ENCODE data around the gene ZNF536. TPM values are rescaled to one million over a fixed set of nuclear protein-coding genes. Genes with fewer than 3 reads are reported as not detected.

The ZNF536 gene
- total RNA-seq, 1 experiment from 2014 or later = not detected

GRCh38 chr19:30519607-30520205 is 147.5 kb downstream of the ZNF536 start:
- H3K9me2 ChIP-seq (replicated peaks; ENCODE audit: low read length) = no peaks in the 10 kb centered on the region
- H3F3A ChIP-seq (ENCODE audit: low read length, unreplicated experiment) = no peaks in the 10 kb centered on the region
- intact Hi-C loops (cut with micrococcal nuclease) = no loop called here
- no peak overlapping the region for H3K27ac ChIP-seq (ENCODE audit: low read length)
- no TSS peak for BruUV-seq (replicated peaks)
- H3K9me3 ChIP-seq (ENCODE audit: low read length) = no peaks in the 10 kb centered on the region
- H3K4me1 ChIP-seq (ENCODE audit: insufficient read depth, low read length) = no peaks in the 10 kb centered on the region
- H3K4me3 ChIP-seq (ENCODE audit: low read length) = no peak overlapping the region
- H2AFZ ChIP-seq (ENCODE audit: low read length) = no peak overlapping the region
- no peak overlapping the region for H3K4me2 ChIP-seq (ENCODE audit: low read length)
- DNase-seq = no peak
- no peaks in the 10 kb centered on the region for H3K27me3 ChIP-seq (ENCODE audit: low read length)
- TF ChIP-seq CTCF (conservative IDR thresholded peaks at IDR 0.05; ENCODE audit: low read depth, low read length) (no peak), EZH2 (IDR thresholded peaks at IDR 0.05; ENCODE audit: low read length, unreplicated experiment) (no peak), EZH2phosphoT487 (IDR thresholded peaks at IDR 0.05; ENCODE audit: borderline replicate concordance, low read length) (no peak)
- ChIA-PET POLR2A (ENCODE audit: unreplicated experiment) (no interaction called here), CTCF (interaction anchor here (0.5 kb wide), 1 partner anchor 309 kb away, joined by 4 read pairs; no protein-coding TSS in a partner anchor)
- no peaks in the 10 kb centered on the region for H3K79me2 ChIP-seq (ENCODE audit: low read length)
- no peaks in the 10 kb centered on the region for H3K36me3 ChIP-seq (ENCODE audit: low read depth, low read length)
- no peak overlapping the region for H3K9ac ChIP-seq (ENCODE audit: low read length)
- no peak for ATAC-seq
- H4K20me1 ChIP-seq (ENCODE audit: low read length) = no peaks in the 10 kb centered on the region

- H3F3A ChIP-seq (ENCODE audit: low read length, unreplicated experiment) = no peaks in the 10 kb centered on the region
- H3K36me3 ChIP-seq (ENCODE audit: low read depth, low read length) = no peaks in the 10 kb centered on the region
- no peak overlapping the region for H2AFZ ChIP-seq (ENCODE audit: low read length)
- BruUV-seq (replicated peaks) = no TSS peak
- no peak overlapping the region for H3K9ac ChIP-seq (ENCODE audit: low read length)
- H3K27me3 ChIP-seq (ENCODE audit: low read length) = no peaks in the 10 kb centered on the region
- TF ChIP-seq CTCF (conservative IDR thresholded peaks at IDR 0.05; ENCODE audit: low read depth, low read length) = no peak
- no peak for TF ChIP-seq EZH2 (IDR thresholded peaks at IDR 0.05; ENCODE audit: low read length, unreplicated experiment)
- TF ChIP-seq EZH2phosphoT487 (IDR thresholded peaks at IDR 0.05; ENCODE audit: borderline replicate concordance, low read length) = no peak
- H3K4me3 ChIP-seq (ENCODE audit: low read length) = no peak overlapping the region
- H3K27ac ChIP-seq (ENCODE audit: low read length) = no peak overlapping the region
- no peaks in the 10 kb centered on the region for H3K9me3 ChIP-seq (ENCODE audit: low read length)
- CTCF ChIA-PET = no interaction called here
- no peak overlapping the region for H3K4me2 ChIP-seq (ENCODE audit: low read length)
- no peak for DNase-seq
- intact Hi-C loops (cut with micrococcal nuclease) = no loop called here
- H3K4me1 ChIP-seq (ENCODE audit: insufficient read depth, low read length) = no peaks in the 10 kb centered on the region
- H3K79me2 ChIP-seq (ENCODE audit: low read length) = no peaks in the 10 kb centered on the region
- H3K9me2 ChIP-seq (replicated peaks; ENCODE audit: low read length) = no peaks in the 10 kb centered on the region
- no peak for ATAC-seq
- no peaks in the 10 kb centered on the region for H4K20me1 ChIP-seq (ENCODE audit: low read length)
- POLR2A ChIA-PET (ENCODE audit: unreplicated experiment) = no interaction called here
Observed at GRCh38 chr19:30520735-30521479, 148.7 kb downstream of the ZNF536 start.

GRCh38 chr19:30521937-30522336 is 149.8 kb downstream of the ZNF536 start:
- DNase-seq (no peak), ATAC-seq (no peak)
- TF ChIP-seq EZH2phosphoT487 (IDR thresholded peaks at IDR 0.05; ENCODE audit: borderline replicate concordance, low read length) (no peak), CTCF (conservative IDR thresholded peaks at IDR 0.05; ENCODE audit: low read depth, low read length) (no peak), EZH2 (IDR thresholded peaks at IDR 0.05; ENCODE audit: low read length, unreplicated experiment) (no peak)
- ChIA-PET CTCF (no interaction called here), POLR2A (ENCODE audit: unreplicated experiment) (no interaction called here)
- Histone ChIP-seq H3K9me3 (ENCODE audit: low read length) (no peaks in the 10 kb centered on the region), H3K79me2 (ENCODE audit: low read length) (no peaks in the 10 kb centered on the region), H3K4me3 (ENCODE audit: low read length) (no peak overlapping the region), H3K36me3 (ENCODE audit: low read depth, low read length) (no peaks in the 10 kb centered on the region), H3K4me1 (ENCODE audit: insufficient read depth, low read length) (no peaks in the 10 kb centered on the region), H3F3A (ENCODE audit: low read length, unreplicated experiment) (no peaks in the 10 kb centered on the region), H3K27me3 (ENCODE audit: low read length) (no peaks in the 10 kb centered on the region), H3K9me2 (replicated peaks; ENCODE audit: low read length) (no peaks in the 10 kb centered on the region), H3K4me2 (ENCODE audit: low read length) (no peak overlapping the region), H4K20me1 (ENCODE audit: low read length) (no peaks in the 10 kb centered on the region), H2AFZ (ENCODE audit: low read length) (no peak overlapping the region), H3K9ac (ENCODE audit: low read length) (no peak overlapping the region), H3K27ac (ENCODE audit: low read length) (no peak overlapping the region)
- no TSS peak for BruUV-seq (replicated peaks)
- intact Hi-C loops (cut with micrococcal nuclease) = no loop called here
